ENCODE measurements around the gene RBBP8NL. TPM values are rescaled to one million over a fixed set of nuclear protein-coding genes. Genes with fewer than 3 reads are reported as not detected.
A peak's percentile ranks its signal among the peaks of the same experiment; 100 is the strongest.

Gene RBBP8NL
- total and polyA plus RNA-seq, 9 of the 15 experiments (the other 6 are each of a cell fraction or from before 2014, with no cell fraction given) = not detected

DNA sequence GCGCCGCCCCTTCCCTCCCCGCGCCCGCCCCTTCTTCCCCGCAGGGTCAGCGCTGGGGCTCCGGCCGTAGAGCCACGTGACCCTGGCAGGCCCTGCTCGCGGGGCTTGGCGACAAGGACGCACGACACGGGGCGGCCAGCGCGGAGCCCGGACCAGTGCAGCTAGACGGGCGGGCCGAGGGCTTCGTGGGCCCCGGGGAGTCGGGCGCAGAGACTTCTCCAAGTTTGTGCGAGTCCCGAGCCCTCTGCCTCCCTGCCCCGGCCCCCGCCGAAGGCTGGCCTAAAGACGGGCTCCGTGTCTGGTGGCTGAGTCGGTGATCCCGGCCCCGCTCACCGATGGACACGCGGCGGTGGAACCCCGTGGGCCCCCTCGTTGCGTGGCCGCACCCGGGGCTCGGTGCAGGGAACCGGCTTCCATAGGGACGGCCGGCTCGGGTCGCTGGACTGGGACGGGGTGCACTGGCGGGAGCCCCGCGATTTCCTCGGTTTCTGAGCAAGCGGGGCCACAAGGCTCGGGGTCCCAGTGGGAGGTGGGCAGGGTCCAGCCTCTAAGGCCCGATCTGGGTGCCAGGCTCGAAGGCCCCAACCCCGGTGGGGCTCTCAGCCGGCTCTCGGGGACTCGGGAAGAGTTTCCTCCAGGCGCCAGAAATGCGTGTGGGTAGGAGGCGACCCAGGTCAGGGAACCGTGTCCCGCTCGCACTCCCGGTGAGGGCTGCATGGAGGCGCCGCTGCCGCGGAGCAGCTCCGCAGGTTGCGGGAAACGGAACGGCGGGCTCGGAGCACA, 48.9 kb upstream of the RBBP8NL start (continued):
- no peak for TF ChIP-seq TBL1XR1 (IDR thresholded peaks at IDR 0.05; ENCODE audit: low read length in 2 of 2)
- TF ChIP-seq CBX8 (IDR thresholded peaks at IDR 0.05; ENCODE audit: borderline replicate concordance, extremely low read depth, low read depth, low read length, poor library complexity, severe bottlenecking) = no peak
- TF ChIP-seq KDM5B (IDR thresholded peaks at IDR 0.05; ENCODE audit: insufficient replicate concordance, low read depth, low read length) = peak; percentile 66
- TF ChIP-seq ZNF41 (CRISPR knock-in tag; conservative IDR thresholded peaks at IDR 0.05) = no peak
- no peak for TF ChIP-seq PRMT5 (CRISPR knock-in tag; IDR thresholded peaks at IDR 0.05)
- TF ChIP-seq, protein P1, sequence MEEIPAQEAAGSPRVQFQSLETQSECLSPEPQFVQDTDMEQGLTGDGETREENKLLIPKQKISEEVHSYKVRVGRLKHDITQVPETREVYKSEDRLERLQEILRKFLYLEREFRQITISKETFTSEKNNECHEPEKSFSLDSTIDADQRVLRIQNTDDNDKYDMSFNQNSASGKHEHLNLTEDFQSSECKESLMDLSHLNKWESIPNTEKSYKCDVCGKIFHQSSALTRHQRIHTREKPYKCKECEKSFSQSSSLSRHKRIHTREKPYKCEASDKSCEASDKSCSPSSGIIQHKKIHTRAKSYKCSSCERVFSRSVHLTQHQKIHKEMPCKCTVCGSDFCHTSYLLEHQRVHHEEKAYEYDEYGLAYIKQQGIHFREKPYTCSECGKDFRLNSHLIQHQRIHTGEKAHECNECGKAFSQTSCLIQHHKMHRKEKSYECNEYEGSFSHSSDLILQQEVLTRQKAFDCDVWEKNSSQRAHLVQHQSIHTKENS (CRISPR knock-in tag; IDR thresholded peaks at IDR 0.05) = no peak
- TF ChIP-seq, protein P2, sequence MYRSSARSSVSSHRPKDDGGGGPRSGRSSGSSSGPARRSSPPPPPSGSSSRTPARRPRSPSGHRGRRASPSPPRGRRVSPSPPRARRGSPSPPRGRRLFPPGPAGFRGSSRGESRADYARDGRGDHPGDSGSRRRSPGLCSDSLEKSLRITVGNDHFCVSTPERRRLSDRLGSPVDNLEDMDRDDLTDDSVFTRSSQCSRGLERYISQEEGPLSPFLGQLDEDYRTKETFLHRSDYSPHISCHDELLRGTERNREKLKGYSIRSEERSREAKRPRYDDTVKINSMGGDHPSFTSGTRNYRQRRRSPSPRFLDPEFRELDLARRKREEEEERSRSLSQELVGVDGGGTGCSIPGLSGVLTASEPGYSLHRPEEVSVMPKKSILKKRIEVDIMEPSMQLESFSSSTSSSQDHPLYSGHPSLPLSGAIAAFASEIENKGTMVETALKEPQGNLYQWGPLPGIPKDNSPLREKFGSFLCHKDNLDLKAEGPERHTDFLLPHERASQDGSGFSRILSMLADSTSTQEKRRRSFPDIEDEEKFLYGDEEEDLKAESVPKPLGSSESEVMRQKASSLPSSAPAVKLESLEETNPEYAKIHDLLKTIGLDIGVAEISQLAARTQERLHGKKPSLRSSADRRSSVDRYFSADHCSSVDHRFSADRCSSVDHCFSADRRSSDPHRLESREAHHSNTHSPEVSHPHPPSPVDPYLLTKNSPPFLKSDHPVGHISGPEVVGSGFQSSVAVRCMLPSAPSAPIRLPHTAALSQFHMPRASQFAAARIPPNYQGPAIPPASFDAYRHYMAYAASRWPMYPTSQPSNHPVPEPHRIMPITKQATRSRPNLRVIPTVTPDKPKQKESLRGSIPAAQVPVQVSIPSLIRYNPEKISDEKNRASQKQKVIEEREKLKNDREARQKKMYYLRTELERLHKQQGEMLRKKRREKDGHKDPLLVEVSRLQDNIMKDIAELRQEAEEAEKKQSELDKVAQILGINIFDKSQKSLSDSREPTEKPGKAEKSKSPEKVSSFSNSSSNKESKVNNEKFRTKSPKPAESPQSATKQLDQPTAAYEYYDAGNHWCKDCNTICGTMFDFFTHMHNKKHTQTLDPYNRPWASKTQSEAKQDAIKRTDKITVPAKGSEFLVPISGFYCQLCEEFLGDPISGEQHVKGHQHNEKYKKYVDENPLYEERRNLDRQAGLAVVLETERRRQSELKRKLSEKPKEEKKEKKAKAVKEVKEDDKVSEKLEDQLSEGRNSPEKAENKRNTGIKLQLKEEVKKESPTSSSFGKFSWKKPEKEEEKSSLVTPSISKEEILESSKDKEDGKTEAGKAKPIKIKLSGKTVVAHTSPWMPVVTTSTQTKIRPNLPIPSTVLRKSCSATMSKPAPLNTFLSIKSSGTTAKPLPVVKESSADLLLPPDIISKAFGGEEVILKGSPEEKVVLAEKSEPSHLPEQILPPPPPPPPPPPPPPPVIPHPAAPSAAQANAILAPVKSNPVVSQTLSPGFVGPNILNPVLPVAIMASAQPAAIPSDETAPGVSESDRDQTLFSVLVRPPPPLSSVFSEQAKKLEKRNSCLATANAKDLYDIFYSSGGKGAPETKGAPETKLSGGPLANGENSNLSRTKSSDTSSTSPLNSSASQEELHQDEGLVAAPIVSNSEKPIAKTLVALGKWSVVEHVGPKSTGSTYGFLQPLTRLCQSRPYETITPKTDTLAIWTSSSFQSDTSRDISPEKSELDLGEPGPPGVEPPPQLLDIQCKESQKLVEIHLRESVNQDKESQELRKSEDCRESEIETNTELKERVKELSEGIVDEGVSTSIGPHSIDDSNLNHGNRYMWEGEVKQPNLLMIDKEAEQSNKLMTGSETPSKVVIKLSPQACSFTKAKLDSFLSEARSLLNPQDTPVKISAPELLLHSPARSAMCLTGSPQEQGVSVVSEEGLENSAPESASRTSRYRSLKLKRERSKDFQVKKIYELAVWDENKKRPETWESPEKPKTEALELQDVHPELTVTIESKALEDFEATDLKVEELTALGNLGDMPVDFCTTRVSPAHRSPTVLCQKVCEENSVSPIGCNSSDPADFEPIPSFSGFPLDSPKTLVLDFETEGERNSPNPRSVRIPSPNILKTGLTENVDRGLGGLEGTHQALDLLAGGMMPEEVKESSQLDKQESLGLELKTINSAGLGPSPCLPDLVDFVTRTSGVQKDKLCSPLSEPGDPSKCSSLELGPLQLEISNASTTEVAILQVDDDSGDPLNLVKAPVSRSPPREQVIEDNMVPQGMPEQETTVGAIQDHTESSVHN (IDR thresholded peaks at IDR 0.05; ENCODE audit: borderline replicate concordance in 1 of 2, low read depth in 1 of 2) = no peak
- no peak for TF ChIP-seq TAL1 (IDR thresholded peaks at IDR 0.05)
- no peak for TF ChIP-seq SMARCA4 (IDR thresholded peaks at IDR 0.05)
- peak; percentile 64 for TF ChIP-seq HNRNPLL (IDR thresholded peaks at IDR 0.05; ENCODE audit: low read depth, low read length, poor library complexity, severe bottlenecking)
- no peak for TF ChIP-seq PHB (CRISPR knock-in tag; IDR thresholded peaks at IDR 0.05)
- TF ChIP-seq NR3C1 (CRISPR knock-in tag; IDR thresholded peaks at IDR 0.05) = peak; percentile 98
- no peak for TF ChIP-seq ZFP1 (CRISPR knock-in tag; IDR thresholded peaks at IDR 0.05)
- TF ChIP-seq, protein P3, sequence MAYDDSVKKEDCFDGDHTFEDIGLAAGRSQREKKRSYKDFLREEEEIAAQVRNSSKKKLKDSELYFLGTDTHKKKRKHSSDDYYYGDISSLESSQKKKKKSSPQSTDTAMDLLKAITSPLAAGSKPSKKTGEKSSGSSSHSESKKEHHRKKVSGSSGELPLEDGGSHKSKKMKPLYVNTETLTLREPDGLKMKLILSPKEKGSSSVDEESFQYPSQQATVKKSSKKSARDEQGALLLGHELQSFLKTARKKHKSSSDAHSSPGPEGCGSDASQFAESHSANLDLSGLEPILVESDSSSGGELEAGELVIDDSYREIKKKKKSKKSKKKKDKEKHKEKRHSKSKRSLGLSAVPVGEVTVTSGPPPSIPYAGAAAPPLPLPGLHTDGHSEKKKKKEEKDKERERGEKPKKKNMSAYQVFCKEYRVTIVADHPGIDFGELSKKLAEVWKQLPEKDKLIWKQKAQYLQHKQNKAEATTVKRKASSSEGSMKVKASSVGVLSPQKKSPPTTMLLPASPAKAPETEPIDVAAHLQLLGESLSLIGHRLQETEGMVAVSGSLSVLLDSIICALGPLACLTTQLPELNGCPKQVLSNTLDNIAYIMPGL (CRISPR knock-in tag; IDR thresholded peaks at IDR 0.05) = no peak
- no peak for TF ChIP-seq ZNF668 (CRISPR knock-in tag; IDR thresholded peaks at IDR 0.05)
- TF ChIP-seq NCOA2 (IDR thresholded peaks at IDR 0.05; ENCODE audit: partially characterized antibody in 2 of 2) = no peak

Data from K562 (cell line).